ENCODE results near the gene BDKRB2. TPM values are rescaled to one million over a fixed set of nuclear protein-coding genes. Genes with fewer than 3 reads are reported as not detected.

BDKRB2 gene
- total and polyA plus RNA-seq, 8 donors, result 3.8 to 9.6 (median 6.6) TPM

DNA sequence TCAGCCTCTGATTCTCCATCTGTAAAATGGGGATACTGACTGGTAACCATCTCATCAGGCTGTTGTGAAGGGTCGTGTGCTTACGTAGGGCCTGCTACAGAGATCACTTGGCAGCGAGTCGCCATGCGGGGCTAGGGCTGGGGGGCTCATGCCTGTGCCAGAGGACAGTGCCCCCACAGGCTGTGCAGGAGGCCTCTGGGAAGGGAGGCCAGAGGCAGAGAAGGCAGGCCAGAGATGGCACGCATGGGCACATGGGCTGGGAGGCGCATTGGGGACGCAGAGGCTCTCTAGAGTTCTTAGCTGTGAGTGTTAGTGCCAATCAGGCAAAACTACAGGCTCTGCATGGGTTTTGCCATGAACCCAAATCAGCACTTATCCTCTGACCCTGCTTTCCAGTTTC, 3.5 kb upstream of the BDKRB2 start:
- H3K4me1 ChIP-seq, result peaks cover 9 to 20% (median 19%) of the 10 kb centered on the region in 3 donors
- 90 to 91% methylated on average over 8 of the region's 8 CpGs for WGBS, 2 donors
- TF ChIP-seq, protein P1, sequence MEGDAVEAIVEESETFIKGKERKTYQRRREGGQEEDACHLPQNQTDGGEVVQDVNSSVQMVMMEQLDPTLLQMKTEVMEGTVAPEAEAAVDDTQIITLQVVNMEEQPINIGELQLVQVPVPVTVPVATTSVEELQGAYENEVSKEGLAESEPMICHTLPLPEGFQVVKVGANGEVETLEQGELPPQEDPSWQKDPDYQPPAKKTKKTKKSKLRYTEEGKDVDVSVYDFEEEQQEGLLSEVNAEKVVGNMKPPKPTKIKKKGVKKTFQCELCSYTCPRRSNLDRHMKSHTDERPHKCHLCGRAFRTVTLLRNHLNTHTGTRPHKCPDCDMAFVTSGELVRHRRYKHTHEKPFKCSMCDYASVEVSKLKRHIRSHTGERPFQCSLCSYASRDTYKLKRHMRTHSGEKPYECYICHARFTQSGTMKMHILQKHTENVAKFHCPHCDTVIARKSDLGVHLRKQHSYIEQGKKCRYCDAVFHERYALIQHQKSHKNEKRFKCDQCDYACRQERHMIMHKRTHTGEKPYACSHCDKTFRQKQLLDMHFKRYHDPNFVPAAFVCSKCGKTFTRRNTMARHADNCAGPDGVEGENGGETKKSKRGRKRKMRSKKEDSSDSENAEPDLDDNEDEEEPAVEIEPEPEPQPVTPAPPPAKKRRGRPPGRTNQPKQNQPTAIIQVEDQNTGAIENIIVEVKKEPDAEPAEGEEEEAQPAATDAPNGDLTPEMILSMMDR (IDR thresholded peaks at IDR 0.05), result no peak
- DNase-seq (no peak), ATAC-seq (no peak), FAIRE-seq (no peak)
- no peaks in the 10 kb centered on the region for H3K36me3 ChIP-seq
- H3K4me3 ChIP-seq, result no peak overlapping the region
- no peak overlapping the region for H3K27ac ChIP-seq
- no peaks in the 10 kb centered on the region for H3K9me3 ChIP-seq
- no peaks in the 10 kb centered on the region for H3K27me3 ChIP-seq
- intact Hi-C loops (cut with DNase I), result no loop called here

DNA sequence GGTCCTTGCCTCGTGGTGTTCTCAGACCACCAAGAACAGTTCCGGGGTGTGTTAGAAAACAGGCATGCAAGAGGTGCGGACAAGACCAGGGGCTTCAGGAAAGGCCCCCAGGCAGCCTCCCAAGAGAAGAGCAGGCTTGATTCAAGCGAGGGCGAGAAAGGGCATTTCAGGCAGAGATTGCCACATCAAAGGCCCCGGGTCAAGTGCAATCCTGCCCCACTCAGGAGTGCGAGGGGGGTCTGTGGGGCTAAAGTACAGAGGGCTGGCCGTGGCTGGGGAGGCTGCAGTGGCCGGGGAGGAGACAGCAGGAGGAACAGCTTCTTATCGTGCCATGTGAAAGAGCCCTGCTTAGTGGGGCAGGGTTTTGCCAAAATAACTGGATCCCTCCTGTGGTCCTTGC, 2.7 kb upstream of the BDKRB2 start:
- no peak for FAIRE-seq
- ATAC-seq, result no peak

DNA sequence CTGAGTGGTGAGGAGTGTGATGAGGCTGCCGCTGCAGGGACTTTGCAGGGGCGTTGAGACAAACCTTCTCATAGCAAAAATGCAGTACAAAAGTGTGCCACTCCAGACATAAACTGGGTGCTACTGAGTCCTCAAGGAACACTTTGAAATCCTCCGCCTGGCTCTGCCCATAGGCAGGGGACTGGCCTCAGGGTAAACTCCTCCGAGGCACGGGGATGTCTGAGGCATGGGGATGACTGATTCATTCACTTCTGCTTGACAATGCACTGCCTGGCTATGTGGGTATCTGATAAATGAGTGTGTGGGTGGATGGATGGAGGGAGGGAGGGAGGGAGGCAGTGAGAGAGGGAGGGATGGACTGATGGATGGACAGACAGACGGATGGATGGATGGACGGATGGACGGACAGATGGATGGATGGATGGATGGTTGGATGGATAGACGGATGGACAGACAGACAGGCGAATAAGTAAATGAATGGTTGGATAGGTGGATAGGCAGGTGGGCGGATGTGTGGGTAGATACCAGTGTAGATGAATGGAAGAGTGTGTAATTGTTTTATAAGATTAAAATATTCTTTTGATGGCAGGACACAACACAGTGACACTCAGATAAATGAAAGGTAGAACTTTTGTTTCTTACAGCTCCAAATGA, 2.1 kb upstream of the BDKRB2 start:
- FAIRE-seq, result no peak
- no peak for DNase-seq
- Histone ChIP-seq H3K4me3 (no peak overlapping the region), H3K9me3 (no peaks in the 10 kb centered on the region), H3K27ac (no peak overlapping the region), H3K36me3 (no peaks in the 10 kb centered on the region), H3K4me1 (peaks cover 9 to 20% (median 19%) of the 10 kb centered on the region in 3 donors), H3K27me3 (no peaks in the 10 kb centered on the region)
- no peak for ATAC-seq
- WGBS, 2 donors, result 85 to 90% methylated on average over 11 of the region's 11 CpGs
- TF ChIP-seq, protein P1 (IDR thresholded peaks at IDR 0.05), result no peak
- intact Hi-C loops (cut with DNase I), result no loop called here

More for the DNA sequence above, 2.7 kb upstream of the BDKRB2 start:
- TF ChIP-seq, protein P1 (IDR thresholded peaks at IDR 0.05), result no peak
- H3K9me3 ChIP-seq, result no peaks in the 10 kb centered on the region
- no peaks in the 10 kb centered on the region for H3K27me3 ChIP-seq
- H3K36me3 ChIP-seq, result no peaks in the 10 kb centered on the region
- WGBS, 2 donors, result 68 to 75% methylated on average over 10 of the region's 10 CpGs
- no peak overlapping the region for H3K27ac ChIP-seq
- peaks cover 9 to 20% (median 19%) of the 10 kb centered on the region in 3 donors for H3K4me1 ChIP-seq
- intact Hi-C loops (cut with DNase I), result no loop called here
- no peak overlapping the region for H3K4me3 ChIP-seq
- DNase-seq, result no peak

DNA sequence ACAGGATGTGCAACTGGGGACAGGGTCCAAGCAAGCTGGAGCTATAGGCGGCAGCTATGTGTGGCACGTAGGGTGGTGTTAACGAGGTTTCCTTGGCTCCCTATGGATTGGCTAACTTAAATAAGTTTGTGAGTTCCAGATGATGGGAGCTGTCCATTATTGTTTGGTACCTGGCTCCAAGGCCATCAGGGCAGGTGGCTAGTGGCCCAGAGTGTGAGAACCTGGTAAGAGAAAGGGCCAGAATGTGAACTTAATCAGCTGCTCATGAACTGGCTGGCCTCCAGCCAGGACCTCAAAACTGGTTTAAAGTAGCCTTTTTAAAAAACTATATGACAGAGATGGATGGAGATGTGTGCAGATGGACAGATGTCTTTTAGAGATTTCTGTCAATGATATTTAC, 1.5 kb upstream of the BDKRB2 start:
- FAIRE-seq, result no peak
- Histone ChIP-seq H3K27me3 (no peaks in the 10 kb centered on the region), H3K4me3 (no peak overlapping the region), H3K9me3 (no peaks in the 10 kb centered on the region), H3K4me1 (peaks cover 9 to 20% (median 19%) of the 10 kb centered on the region in 3 donors), H3K27ac (no peak overlapping the region), H3K36me3 (no peaks in the 10 kb centered on the region)
- intact Hi-C loops (cut with DNase I), result no loop called here
- TF ChIP-seq, protein P1 (IDR thresholded peaks at IDR 0.05), result no peak
- peak in 2 of 6 donors; percentile 52 to 58 for DNase-seq
- no peak for ATAC-seq
- WGBS, 2 donors, result 73 to 82% methylated on average over 3 of the region's 3 CpGs

DNA sequence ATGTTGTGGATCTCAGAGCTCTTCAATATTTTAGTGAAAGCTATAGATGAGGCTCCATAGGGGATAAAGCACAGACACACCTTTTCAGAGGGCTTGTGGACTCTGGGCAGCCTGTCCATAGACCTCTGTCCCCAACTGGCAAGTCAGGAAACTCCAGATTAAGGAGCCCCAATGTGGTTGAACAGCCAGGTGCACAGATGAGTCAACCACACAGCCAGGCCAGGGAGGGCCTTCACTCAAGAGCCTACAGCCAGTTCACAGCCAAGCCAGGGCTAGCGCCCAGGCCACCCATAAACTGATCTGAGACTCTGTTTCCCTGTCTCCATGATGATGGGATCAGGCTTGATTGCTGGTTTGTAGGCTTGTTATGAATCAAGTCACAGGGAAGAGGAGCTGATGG, 1.0 kb upstream of the BDKRB2 start:
- intact Hi-C loops (cut with DNase I), result no loop called here
- TF ChIP-seq, protein P1 (IDR thresholded peaks at IDR 0.05), result no peak
- no peaks in the 10 kb centered on the region for H3K27me3 ChIP-seq
- ATAC-seq (peak; percentile 6 to 24 (median 16)), FAIRE-seq (no peak), DNase-seq (peak in 2 of 6 donors; percentile 48 to 55)
- WGBS, 2 donors, result 82 to 84% methylated on average over 1 of the region's 1 CpG
- H3K4me1 ChIP-seq, result peaks cover 9 to 20% (median 19%) of the 10 kb centered on the region in 3 donors
- H3K27ac ChIP-seq, result peak overlapping the region; percentile 72 to 89 (median 82)
- no peaks in the 10 kb centered on the region for H3K36me3 ChIP-seq
- H3K9me3 ChIP-seq, result no peaks in the 10 kb centered on the region
- H3K4me3 ChIP-seq, result peak overlapping the region in 1 of 4 donors; percentile 50

Measured in pancreas (tissue), 10 donors.